ENCODE results near the gene ERN2. TPM values are rescaled to one million over a fixed set of nuclear protein-coding genes. Genes with fewer than 3 reads are reported as not detected.
"Not testable (repeated sequence)": the region's sequence is repeated elsewhere in the genome, so short reads cannot be mapped to it uniquely, and the experiment has no call there.

Gene ERN2
- total RNA-seq, 6 experiments from 2014 or later: not detected

DNA sequence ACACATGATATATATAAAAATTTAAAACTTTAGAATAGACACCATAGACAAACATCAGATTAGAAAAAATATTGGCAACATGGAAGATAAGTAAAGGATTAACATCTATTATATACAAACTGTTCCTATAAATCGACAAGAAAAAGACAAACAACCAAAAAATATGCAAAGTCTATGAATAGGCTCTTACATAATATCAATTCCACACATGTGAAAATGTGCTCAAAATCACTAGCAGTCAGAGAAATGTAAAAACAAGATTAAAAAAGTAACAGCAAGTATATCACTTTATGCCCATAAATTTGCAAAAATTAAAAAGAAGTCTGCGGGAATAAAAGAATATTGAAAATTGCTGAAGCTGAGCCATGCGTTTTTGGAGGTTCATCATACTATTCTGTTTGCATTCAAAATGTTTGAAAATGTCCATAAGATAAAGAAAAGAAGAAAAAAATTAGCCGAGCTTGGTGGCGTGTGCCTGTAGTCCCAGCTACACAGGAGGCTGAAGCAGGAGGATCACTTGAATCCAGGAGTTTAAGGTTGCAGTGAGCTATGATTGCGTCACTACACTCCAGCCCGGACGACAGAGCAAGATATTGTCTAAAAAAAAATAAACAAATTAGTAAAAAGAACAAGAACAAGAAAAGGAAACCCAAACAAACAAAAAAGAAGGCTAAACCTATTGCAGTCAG, 11.2 kb upstream of the ERN2 start:
- DNase-seq: no peak
- WGBS (ENCODE audit: insufficient coverage, low coverage, low lambda C conversion rate, missing lambda C conversion rate): 44% methylated on average over 8 of the region's 8 CpGs
- no peak for ATAC-seq
- no peaks in the 10 kb centered on the region for H3K36me3 ChIP-seq
- intact Hi-C loops (cut with DNase I): no loop called here
- no peaks in the 10 kb centered on the region for H3K27me3 ChIP-seq
- no peaks in the 10 kb centered on the region for H3K4me1 ChIP-seq
- TF ChIP-seq POLR2A (IDR thresholded peaks at IDR 0.05): no peak
- TF ChIP-seq, protein P1, sequence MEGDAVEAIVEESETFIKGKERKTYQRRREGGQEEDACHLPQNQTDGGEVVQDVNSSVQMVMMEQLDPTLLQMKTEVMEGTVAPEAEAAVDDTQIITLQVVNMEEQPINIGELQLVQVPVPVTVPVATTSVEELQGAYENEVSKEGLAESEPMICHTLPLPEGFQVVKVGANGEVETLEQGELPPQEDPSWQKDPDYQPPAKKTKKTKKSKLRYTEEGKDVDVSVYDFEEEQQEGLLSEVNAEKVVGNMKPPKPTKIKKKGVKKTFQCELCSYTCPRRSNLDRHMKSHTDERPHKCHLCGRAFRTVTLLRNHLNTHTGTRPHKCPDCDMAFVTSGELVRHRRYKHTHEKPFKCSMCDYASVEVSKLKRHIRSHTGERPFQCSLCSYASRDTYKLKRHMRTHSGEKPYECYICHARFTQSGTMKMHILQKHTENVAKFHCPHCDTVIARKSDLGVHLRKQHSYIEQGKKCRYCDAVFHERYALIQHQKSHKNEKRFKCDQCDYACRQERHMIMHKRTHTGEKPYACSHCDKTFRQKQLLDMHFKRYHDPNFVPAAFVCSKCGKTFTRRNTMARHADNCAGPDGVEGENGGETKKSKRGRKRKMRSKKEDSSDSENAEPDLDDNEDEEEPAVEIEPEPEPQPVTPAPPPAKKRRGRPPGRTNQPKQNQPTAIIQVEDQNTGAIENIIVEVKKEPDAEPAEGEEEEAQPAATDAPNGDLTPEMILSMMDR (IDR thresholded peaks at IDR 0.05): no peak
- no peak overlapping the region for H3K4me3 ChIP-seq
- H3K27ac ChIP-seq: no peak overlapping the region
- H3K9me3 ChIP-seq: no peaks in the 10 kb centered on the region

DNA sequence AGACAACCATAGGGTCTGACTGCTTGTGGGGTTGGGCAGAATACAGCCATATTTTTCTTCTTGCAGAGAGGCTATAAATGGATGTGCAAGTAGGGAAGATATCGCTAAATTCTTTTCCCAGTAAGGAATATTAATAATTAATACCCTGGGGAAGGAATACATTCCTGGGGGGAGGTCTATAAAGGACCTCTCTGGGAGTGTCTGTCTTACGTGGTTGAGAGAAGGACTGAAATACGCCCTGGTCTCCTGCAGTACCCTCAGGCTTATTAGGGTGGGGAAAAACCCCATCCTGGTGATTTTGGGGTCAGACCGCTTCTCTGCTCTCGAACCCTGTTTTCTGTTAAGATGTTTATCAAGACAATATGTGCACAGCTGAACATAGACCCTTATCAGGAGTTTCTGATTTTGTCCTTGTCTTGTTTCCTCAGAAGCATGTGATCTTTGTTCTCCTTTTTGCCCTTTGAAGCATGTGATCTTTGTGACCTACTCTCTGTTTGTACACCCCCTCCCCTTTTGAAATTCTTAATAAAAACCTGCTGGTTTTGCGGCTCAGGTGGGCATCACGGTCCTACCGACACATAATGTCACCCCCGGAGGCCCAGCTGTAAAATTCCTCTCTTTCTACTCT, 9.7 kb upstream of the ERN2 start:
- H3K36me3 ChIP-seq; ATAC-seq; H3K9me3 ChIP-seq; H3K4me3 ChIP-seq; H3K27ac ChIP-seq; H3K4me1 ChIP-seq; intact Hi-C loops (cut with DNase I); DNase-seq; H3K27me3 ChIP-seq: not testable (repeated sequence)
- WGBS (ENCODE audit: insufficient coverage, low coverage, low lambda C conversion rate, missing lambda C conversion rate): 44% methylated on average over 7 of the region's 9 CpGs

DNA sequence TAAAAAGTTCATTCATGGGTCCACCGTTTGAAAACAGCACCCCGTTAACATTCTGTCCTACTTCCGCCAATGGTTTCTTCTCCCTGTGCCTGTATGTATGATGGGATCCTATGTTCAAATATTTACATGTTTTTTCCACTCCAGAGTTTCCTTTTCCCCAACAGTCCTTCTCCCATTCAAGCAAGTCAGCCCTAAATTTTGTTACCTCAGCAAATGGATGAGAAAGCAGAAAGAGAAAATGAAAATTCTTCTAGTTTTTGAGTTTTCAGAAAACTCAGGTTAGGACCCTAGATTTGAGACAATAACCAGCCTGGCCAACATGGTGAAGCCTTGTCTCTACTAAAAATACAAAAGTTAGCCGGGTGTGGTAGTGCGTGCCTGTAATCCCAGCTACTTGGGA, 3.5 kb upstream of the ERN2 start:
- H3K27ac ChIP-seq: no peak overlapping the region
- no peaks in the 10 kb centered on the region for H3K4me1 ChIP-seq
- no peaks in the 10 kb centered on the region for H3K9me3 ChIP-seq
- no peak for TF ChIP-seq POLR2A (IDR thresholded peaks at IDR 0.05)
- TF ChIP-seq, protein P1 (IDR thresholded peaks at IDR 0.05): no peak
- 67% methylated on average over 5 of the region's 5 CpGs for WGBS (ENCODE audit: insufficient coverage, low coverage, low lambda C conversion rate, missing lambda C conversion rate)
- intact Hi-C loops (cut with DNase I): no loop called here
- no peak overlapping the region for H3K4me3 ChIP-seq
- no peaks in the 10 kb centered on the region for H3K27me3 ChIP-seq
- ATAC-seq (no peak), DNase-seq (no peak)
- H3K36me3 ChIP-seq: no peaks in the 10 kb centered on the region

DNA sequence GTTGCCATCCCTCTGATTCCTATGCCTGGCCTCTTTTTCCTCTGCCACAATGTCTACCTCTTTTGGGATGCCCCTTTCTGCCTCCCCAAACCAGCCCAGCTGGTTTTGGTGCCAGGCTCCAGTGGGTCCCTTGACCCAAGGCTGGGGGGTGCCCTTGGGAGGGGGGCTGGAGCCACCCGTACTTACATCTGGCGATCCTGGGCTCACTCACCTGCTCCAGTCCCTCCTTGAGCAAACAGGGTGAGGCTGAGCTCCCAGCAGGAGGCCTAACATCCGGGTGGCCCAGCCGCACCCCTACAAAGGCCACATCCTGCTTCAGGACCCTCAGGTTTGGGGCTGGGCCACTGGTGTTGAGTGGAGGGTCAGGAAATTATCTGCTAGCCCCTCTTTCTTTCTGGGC, 1.2 kb downstream of the ERN2 start:
- DNase-seq: no peak
- H3K36me3 ChIP-seq: no peaks in the 10 kb centered on the region
- intact Hi-C loops (cut with DNase I): no loop called here
- H3K27me3 ChIP-seq: no peaks in the 10 kb centered on the region
- no peak for ATAC-seq
- WGBS (ENCODE audit: insufficient coverage, low coverage, low lambda C conversion rate, missing lambda C conversion rate): no CpG with 5 or more reads among the region's 4 CpGs
- H3K9me3 ChIP-seq: no peaks in the 10 kb centered on the region
- TF ChIP-seq, protein P1 (IDR thresholded peaks at IDR 0.05): no peak
- no peak for TF ChIP-seq POLR2A (IDR thresholded peaks at IDR 0.05)
- H3K4me3 ChIP-seq: no peak overlapping the region
- H3K27ac ChIP-seq: no peak overlapping the region
- no peaks in the 10 kb centered on the region for H3K4me1 ChIP-seq

DNA sequence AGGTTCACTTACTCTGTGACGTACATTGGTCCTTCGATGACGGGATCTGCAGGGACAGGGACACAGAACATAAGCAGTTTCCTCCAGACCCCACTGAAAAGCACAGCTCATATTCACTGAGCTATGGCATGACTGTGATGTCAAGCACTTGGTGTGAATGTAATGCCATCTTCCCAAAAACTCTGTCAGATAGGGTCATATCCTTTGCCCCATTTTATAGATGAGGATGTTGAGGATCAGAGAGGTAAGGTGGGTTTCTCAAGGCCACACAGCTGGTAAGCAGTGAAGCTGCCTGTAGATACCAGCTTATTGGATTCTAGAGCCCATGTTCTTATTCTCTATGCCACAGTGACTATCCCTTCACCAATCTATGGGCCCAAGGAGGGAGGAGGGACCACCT, 2.5 kb downstream of the ERN2 start:
- no peak overlapping the region for H3K4me3 ChIP-seq
- no peaks in the 10 kb centered on the region for H3K36me3 ChIP-seq
- WGBS (ENCODE audit: insufficient coverage, low coverage, low lambda C conversion rate, missing lambda C conversion rate): no CpG with 5 or more reads among the region's 3 CpGs
- TF ChIP-seq, protein P1 (IDR thresholded peaks at IDR 0.05): no peak
- no peak for TF ChIP-seq POLR2A (IDR thresholded peaks at IDR 0.05)
- DNase-seq: no peak
- intact Hi-C loops (cut with DNase I): no loop called here
- no peaks in the 10 kb centered on the region for H3K4me1 ChIP-seq
- no peaks in the 10 kb centered on the region for H3K9me3 ChIP-seq
- no peaks in the 10 kb centered on the region for H3K27me3 ChIP-seq
- H3K27ac ChIP-seq: no peak overlapping the region
- no peak for ATAC-seq

Measured in right lobe of liver (tissue), 6 donors.